ENCODE data around the gene CARMIL1.
A peak's percentile ranks its signal among the peaks of the same experiment; 100 is the strongest.

Gene CARMIL1

DNA sequence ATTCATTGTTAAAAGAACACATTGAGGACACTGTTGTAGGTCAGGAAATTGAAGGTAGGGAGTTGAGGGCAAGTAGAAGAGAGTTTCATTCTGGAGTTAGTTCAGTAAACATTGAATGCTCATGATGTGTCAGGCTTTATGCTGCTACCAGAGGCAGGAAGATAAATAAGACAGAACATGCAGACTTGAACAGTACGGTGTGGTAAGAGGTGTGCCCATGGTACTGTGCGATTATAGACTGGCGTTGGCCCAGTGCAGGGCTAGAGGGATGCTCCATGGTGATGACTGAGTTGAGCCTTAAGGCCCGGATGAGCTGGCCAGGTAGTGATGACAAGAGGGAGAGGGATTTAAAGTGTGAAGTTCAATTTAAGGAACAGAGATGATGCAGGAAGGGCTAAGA is 50.8 kb downstream of the CARMIL1 start:
- H3K4me1 Mint-ChIP-seq (ENCODE audit: low read depth), result peaks cover 7% of the 10 kb centered on the region
- H3K27ac Mint-ChIP-seq, result peak overlapping the region; percentile 26
- no peaks in the 10 kb centered on the region for H3K27me3 Mint-ChIP-seq
- H3K9me3 Mint-ChIP-seq, result no peaks in the 10 kb centered on the region
- no peaks in the 10 kb centered on the region for H3K36me3 Mint-ChIP-seq (ENCODE audit: low read depth)
- H3K4me3 Mint-ChIP-seq, result no peak overlapping the region

DNA sequence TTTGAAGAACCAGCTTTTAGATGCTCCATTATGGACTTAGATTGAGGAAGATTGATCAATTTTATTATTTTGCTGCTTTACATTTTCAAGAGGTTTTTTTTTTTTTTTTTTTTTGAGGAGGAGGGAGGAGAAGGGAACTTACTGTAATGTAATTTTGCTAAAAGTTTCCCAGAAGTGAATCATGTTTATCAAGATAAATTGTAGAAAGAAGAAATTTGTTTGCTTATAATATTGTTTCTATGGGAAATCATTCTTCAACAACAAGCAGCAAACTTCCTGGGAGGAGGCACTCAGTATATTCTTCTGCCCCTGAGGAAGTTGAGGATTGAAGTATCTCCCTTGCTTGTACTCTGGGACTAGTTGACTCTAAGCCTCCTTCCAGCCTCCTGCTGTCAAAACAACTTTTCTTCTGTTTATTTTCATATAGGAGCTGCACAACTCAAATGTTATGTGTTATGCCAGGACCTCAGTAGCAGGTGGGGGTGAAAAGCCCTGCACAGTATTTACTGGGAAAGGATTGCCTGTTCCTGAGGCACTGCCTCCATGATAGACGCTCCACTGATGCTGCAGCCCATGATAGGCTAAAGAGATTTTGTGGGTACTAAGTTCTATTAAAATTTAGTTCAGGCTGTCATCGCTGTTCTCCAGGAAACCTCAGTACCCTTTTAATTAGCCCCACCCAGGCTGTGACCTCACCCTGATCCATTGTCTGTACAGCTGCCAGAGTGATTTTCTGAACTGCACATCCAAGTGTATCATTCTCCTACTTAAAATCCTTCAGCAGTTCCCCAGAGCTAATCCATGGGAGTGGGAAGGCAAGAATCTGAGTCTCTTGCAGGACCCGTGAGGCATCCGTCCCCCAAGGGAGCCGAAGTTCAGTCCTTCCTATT is 51.9 kb downstream of the CARMIL1 start:
- no peak overlapping the region for H3K4me3 Mint-ChIP-seq
- H3K36me3 Mint-ChIP-seq (ENCODE audit: low read depth), result no peaks in the 10 kb centered on the region
- no peaks in the 10 kb centered on the region for H3K27me3 Mint-ChIP-seq
- no peak overlapping the region for H3K27ac Mint-ChIP-seq
- peaks cover 7% of the 10 kb centered on the region for H3K4me1 Mint-ChIP-seq (ENCODE audit: low read depth)
- H3K9me3 Mint-ChIP-seq, result no peaks in the 10 kb centered on the region

DNA sequence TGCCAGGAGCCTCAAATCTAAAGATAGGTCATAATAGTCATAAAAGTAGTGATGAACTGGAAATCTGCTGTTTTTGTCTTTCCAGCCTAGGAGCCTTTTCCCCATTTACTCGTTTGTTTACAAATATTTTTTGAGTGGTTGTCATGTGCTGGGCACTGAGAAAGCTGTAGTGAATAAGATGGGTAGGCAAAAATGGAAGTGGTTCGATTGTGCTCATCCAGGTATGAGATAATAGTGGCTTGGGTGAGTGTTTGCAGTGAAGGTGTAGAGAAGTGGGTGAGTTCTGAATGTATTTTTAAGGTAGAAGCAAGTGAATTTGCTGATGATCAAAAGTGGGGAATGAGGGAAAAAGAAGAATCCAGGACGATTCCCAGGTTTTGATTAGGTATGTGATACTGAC is 53.0 kb downstream of the CARMIL1 start:
- Mint-ChIP-seq H3K9me3 (no peaks in the 10 kb centered on the region), H3K4me1 (ENCODE audit: low read depth) (peaks cover 7% of the 10 kb centered on the region), H3K27me3 (no peaks in the 10 kb centered on the region), H3K36me3 (ENCODE audit: low read depth) (no peaks in the 10 kb centered on the region), H3K4me3 (no peak overlapping the region), H3K27ac (no peak overlapping the region)

DNA sequence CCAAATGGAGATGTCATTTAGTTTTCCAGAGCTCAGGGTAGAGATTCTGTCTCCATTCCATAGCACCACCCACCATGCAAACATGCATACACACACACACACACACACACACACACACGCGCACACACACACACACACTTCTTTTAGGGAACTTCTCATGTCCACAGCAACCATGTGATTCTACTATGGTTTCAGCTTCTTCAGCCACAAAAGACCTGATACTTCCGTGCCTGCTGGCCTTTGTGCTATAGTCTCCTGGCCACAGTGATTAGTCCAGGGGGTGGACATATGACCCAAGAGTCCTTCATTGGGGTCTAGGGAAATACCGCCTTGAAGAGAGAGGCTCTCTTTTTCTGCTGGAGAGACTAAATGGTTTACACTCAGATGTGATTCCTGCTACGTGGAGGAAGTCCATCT is 53.5 kb downstream of the CARMIL1 start:
- H3K27ac Mint-ChIP-seq, result no peak overlapping the region

DNA sequence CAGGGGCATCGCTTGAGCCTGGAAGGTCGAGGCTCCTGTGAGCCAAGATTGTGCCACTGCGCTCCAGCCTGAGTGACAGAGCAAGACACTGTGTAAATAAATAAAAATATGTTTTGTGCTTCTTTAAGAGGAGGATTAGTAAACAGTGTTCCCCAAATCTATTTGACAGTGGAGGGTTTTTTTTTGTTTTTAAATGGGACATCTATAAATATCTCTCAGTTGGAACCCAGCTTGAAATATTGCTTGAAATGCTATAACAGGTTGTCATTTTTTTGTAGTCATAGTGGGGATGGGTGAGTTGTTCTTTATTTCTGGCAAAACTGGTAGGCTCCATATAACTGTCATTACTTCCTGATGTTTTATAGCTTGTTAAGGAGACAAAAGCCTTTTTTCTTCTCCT is 54.3 kb downstream of the CARMIL1 start:
- H3K4me1 Mint-ChIP-seq (ENCODE audit: low read depth), result peaks cover 7% of the 10 kb centered on the region
- H3K36me3 Mint-ChIP-seq (ENCODE audit: low read depth), result no peaks in the 10 kb centered on the region
- no peaks in the 10 kb centered on the region for H3K27me3 Mint-ChIP-seq
- no peaks in the 10 kb centered on the region for H3K9me3 Mint-ChIP-seq
- no peak overlapping the region for H3K4me3 Mint-ChIP-seq
- no peak overlapping the region for H3K27ac Mint-ChIP-seq

More for the DNA sequence above, 53.5 kb downstream of the CARMIL1 start:
- no peaks in the 10 kb centered on the region for H3K9me3 Mint-ChIP-seq
- no peaks in the 10 kb centered on the region for H3K36me3 Mint-ChIP-seq (ENCODE audit: low read depth)
- H3K27me3 Mint-ChIP-seq, result no peaks in the 10 kb centered on the region
- H3K4me3 Mint-ChIP-seq, result no peak overlapping the region
- H3K4me1 Mint-ChIP-seq (ENCODE audit: low read depth), result peaks cover 7% of the 10 kb centered on the region

DNA sequence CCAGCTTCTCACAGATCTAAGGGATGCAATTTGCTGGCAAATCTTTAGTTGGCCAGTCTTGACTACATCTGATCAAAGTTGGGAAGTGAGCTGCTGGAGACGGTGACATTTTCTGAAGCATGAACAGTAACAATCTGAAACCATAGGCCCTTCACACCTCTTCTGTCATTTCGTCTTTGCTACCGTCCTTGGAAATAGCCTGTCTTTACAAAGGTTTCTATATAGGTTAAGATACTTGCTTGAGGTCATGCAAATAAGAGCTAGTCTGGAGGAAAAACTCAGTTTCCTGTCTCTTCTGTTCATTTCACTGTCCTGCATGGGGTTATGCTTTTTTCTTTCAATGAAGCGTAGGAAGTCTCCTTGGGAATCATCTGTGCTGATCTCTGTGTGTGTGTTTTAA is 55.6 kb downstream of the CARMIL1 start:
- Mint-ChIP-seq H3K27me3 (no peaks in the 10 kb centered on the region), H3K4me3 (no peak overlapping the region), H3K4me1 (ENCODE audit: low read depth) (peaks cover 5% of the 10 kb centered on the region), H3K9me3 (no peaks in the 10 kb centered on the region), H3K36me3 (ENCODE audit: low read depth) (no peaks in the 10 kb centered on the region), H3K27ac (no peak overlapping the region)

DNA sequence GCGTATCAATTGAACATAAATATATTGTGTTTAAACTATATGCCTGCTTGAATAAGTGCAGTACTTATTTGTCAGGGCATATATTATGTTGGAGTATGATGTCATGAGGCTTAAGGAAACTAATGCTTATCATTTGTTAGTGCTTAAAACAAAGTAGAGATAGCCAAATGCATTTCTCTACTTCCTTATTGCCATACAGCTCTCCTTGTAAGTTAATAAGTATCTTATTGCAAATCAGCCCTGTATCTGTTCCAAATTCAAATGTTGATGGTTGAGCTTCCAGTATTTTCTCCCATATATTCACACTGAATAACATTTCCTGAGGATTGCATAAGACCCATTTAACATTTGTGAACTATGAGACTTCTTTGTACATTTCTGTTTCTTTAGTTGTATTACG is 57.8 kb downstream of the CARMIL1 start:
- Mint-ChIP-seq H3K36me3 (ENCODE audit: low read depth) (no peaks in the 10 kb centered on the region), H3K9me3 (no peaks in the 10 kb centered on the region), H3K4me1 (ENCODE audit: low read depth) (peaks cover 4% of the 10 kb centered on the region), H3K4me3 (no peak overlapping the region), H3K27me3 (no peaks in the 10 kb centered on the region), H3K27ac (no peak overlapping the region)

DNA sequence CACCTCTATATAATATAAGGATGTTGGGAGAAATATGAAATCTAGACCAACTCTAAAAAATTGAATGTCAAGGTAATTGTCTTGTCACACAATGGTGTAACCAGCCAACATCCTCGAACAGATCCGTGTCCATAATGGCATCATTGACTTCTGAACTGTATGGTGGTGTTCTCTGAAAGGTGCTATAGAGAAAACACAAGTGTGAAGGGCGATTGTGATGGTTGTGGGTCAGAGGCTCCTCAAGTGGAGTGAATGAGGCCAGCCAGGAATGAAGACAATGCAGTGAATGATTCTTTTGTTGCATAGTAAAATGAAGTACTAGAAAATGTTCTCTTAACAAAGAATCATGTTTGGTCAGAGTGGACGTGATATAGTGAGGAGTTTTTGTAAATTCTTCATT is 58.3 kb downstream of the CARMIL1 start:
- Mint-ChIP-seq H3K9me3 (no peaks in the 10 kb centered on the region), H3K36me3 (ENCODE audit: low read depth) (no peaks in the 10 kb centered on the region), H3K27ac (no peak overlapping the region), H3K4me3 (no peak overlapping the region), H3K27me3 (no peaks in the 10 kb centered on the region), H3K4me1 (ENCODE audit: low read depth) (peaks cover 4% of the 10 kb centered on the region)

DNA sequence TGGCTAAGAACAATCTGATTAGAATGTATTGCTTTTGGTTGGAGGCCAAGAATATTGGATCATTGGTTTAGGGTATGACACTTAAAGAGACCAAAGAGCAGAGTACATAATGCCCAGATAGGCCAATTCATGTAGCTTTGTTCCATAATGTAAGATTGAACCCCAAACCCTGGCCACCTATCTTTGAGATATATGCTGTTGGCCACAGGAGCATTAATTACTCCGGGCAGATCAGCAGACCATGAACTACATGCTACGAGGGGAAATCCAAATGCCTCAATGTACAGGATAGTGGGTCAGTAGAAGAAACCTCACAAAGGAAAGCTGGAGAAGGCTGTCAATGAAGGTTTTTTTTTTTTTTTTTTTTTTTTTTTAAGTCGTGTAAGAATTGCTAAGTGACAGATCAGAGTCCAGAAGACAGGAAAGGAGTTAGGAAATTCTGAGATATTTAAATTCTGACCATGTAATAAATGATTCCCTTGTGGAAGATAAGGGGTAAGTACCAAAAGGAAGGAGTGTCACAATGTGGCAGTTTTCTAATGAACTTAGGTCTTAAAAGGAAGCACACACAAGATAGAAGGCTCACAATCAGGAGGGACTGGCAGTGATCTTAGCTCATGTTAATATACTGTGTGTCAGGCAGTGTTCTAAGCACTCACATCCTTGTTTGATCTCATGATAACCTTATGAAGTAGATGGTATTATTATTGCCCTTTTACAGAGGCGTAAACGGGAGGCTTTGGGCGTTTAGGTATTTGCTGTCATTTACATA is 61.4 kb downstream of the CARMIL1 start:
- no peaks in the 10 kb centered on the region for H3K9me3 Mint-ChIP-seq

DNA sequence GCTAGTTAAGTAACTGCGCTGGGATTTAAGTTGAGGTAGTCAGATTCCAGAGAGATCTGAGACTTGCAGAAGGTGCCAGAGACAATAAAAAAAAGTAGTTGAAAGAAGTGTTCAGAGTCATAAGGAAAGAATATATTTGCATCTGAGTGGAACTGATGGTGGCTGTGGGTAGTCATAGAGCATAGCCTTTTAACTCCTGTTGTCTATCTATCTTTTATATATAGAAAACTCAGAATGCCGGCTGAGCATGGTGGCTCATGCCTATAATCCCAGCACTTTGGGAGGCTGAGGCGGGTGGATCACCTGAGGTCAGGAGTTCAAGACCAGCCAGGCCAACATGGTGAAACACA is 62.0 kb downstream of the CARMIL1 start:
- no peaks in the 10 kb centered on the region for H3K36me3 Mint-ChIP-seq (ENCODE audit: low read depth)
- no peak overlapping the region for H3K27ac Mint-ChIP-seq
- H3K9me3 Mint-ChIP-seq, result no peaks in the 10 kb centered on the region
- no peaks in the 10 kb centered on the region for H3K27me3 Mint-ChIP-seq
- no peak overlapping the region for H3K4me3 Mint-ChIP-seq
- peaks cover 7% of the 10 kb centered on the region for H3K4me1 Mint-ChIP-seq (ENCODE audit: low read depth)

More for the DNA sequence above, 61.4 kb downstream of the CARMIL1 start:
- Mint-ChIP-seq H3K36me3 (ENCODE audit: low read depth) (no peaks in the 10 kb centered on the region), H3K27ac (no peak overlapping the region), H3K4me1 (ENCODE audit: low read depth) (peaks cover 7% of the 10 kb centered on the region), H3K27me3 (no peaks in the 10 kb centered on the region), H3K4me3 (no peak overlapping the region)

DNA sequence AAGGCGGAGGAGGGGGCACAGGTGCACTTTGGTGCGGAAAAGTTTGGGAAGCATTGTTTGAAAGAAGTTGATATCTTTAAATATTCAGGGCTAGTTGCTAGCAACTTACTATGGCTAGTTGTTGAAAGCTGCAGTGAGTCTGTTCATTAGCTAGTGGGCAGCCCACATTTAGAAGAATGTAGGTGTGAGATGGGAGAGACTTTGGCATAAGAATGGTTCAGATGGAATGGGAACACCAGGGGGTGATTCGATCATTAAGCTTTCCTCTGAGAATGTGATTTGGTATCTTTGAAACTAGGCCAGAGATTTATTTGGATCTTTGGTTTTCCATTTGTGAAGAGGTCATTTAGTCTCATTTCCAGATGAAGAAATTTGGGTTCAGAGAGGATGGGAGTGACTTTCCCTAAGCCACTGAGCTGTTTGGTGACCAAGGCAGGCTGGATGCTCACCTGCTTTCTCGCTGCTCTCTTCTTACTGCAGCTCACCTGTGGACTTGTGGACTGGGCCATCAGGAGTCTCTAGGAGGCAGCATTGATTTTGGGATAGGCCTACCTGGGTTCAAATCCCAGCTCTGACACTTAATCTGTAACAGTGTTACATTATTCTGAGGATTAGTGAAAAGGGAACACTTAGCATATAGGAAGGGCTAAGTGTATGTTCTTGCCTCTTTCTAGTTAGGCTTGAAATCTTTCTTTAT is 62.9 kb downstream of the CARMIL1 start:
- H3K4me1 Mint-ChIP-seq (ENCODE audit: low read depth), result peaks cover 7% of the 10 kb centered on the region
- no peaks in the 10 kb centered on the region for H3K9me3 Mint-ChIP-seq
- no peaks in the 10 kb centered on the region for H3K36me3 Mint-ChIP-seq (ENCODE audit: low read depth)
- no peak overlapping the region for H3K4me3 Mint-ChIP-seq
- H3K27ac Mint-ChIP-seq, result no peak overlapping the region
- no peaks in the 10 kb centered on the region for H3K27me3 Mint-ChIP-seq

DNA sequence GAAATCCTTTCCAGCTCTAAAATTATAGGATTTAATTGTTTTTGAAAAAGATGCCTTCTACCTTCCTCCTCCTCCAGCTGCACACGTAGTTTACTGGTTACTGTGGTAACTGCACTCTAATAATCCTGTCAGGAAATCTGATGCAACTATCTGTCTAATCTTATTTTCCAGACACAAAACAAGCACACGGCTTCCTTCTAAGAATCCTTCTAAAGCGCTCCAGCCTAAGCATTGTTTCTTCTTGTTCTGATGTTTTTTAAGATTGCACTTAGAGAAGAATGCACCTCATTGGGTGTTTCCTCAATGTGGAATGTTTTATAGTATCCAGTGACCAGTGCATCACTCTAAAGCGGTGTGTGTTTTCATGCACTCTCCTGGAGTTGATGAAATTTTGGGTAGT is 63.6 kb downstream of the CARMIL1 start:
- H3K36me3 Mint-ChIP-seq (ENCODE audit: low read depth), result no peaks in the 10 kb centered on the region
- no peak overlapping the region for H3K4me3 Mint-ChIP-seq
- peaks cover 7% of the 10 kb centered on the region for H3K4me1 Mint-ChIP-seq (ENCODE audit: low read depth)
- H3K27ac Mint-ChIP-seq, result no peak overlapping the region
- H3K9me3 Mint-ChIP-seq, result no peaks in the 10 kb centered on the region
- H3K27me3 Mint-ChIP-seq, result no peaks in the 10 kb centered on the region

DNA sequence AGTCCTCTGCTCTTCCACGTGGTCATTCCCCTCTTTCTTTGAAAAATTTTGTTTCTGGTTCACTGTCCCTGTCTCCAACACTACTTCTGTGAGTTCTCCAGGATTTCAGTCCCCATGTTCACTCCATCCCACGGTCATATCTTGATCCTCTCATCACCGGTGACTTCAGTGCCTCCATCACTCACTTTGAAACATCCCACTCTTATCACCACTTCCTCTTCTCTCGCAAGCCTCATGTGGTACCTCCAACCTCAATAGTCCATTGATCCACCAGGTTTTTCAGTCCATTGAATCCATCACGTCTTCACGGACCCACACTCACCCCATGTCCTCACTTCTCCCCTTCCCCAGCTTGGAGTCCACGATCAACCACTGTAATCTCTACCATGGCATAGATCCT is 64.8 kb downstream of the CARMIL1 start:
- Mint-ChIP-seq H3K4me3 (no peak overlapping the region), H3K4me1 (ENCODE audit: low read depth) (peaks cover 7% of the 10 kb centered on the region), H3K27me3 (no peaks in the 10 kb centered on the region), H3K36me3 (ENCODE audit: low read depth) (no peaks in the 10 kb centered on the region), H3K27ac (no peak overlapping the region), H3K9me3 (no peaks in the 10 kb centered on the region)

DNA sequence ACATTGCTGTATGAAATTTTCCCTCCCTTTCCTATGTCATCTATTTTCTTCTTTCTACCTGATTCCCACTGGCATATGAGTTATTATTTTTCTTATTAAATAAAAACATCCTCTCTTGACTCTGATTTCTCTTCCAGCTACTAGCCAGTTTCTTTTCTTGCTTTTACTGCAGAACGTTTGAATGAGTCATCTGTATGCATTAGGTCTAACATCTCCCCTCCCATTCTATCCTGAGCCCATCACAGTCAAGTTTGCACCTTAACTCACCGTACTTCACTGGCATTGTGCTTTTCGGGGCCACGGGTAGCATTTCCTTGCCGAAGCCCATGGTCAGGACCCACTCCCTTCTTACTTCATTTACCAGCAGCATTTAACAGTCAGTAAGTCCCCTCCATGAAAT is 65.7 kb downstream of the CARMIL1 start:
- peaks cover 7% of the 10 kb centered on the region for H3K4me1 Mint-ChIP-seq (ENCODE audit: low read depth)

DNA sequence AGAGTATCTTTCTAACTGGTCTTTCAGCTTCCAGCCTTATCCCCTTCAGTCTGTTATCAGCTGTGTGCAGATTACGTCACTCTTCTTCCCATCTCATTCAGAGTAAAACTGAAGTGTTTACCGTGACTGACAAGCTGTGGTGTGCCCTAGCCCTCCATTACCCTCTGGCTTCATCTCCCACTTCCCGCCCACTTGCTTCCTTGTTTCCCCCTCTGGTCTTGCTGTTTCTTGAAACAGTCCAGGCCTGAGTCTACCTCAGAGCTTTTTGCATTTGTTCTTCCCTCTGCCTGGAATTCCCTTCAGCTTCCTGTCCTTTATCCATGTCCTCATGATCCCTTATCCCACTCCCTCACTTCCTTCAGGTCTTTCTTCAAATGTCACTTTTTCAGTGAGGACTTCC is 66.9 kb downstream of the CARMIL1 start:
- Mint-ChIP-seq H3K27me3 (no peaks in the 10 kb centered on the region), H3K9me3 (no peaks in the 10 kb centered on the region), H3K36me3 (ENCODE audit: low read depth) (no peaks in the 10 kb centered on the region), H3K4me1 (ENCODE audit: low read depth) (peaks cover 4% of the 10 kb centered on the region), H3K4me3 (no peak overlapping the region), H3K27ac (no peak overlapping the region)

More for the DNA sequence above, 65.7 kb downstream of the CARMIL1 start:
- H3K27me3 Mint-ChIP-seq, result no peaks in the 10 kb centered on the region
- no peak overlapping the region for H3K27ac Mint-ChIP-seq
- H3K9me3 Mint-ChIP-seq, result no peaks in the 10 kb centered on the region
- H3K4me3 Mint-ChIP-seq, result no peak overlapping the region
- H3K36me3 Mint-ChIP-seq (ENCODE audit: low read depth), result no peaks in the 10 kb centered on the region

All from stimulated activated naive CD8-positive, alpha-beta T cell treated with anti-CD3 and anti-CD28 coated beads, Interleukin-15, Interleukin-2, amounts not matched to agents 100 ng/mL and 50 ng/mL, for 24 hours (primary cell).